Adrenal gland (tissue), 12 donors: ENCODE data around the gene EXOC6. TPM values are rescaled to one million over a fixed set of nuclear protein-coding genes. Genes with fewer than 3 reads are reported as not detected.

Experiments
- DNase-seq, 7 donors: peaks; one replicate each; pipeline ENCODE4 v3.0.0-alpha.2; 2019 to 2020
- H3K27ac ChIP-seq, 5 donors: fragments of 200-600 bp; sonication (generic) in 4 of 5; 1 replicate in 3 of 5; 2 replicates in 2 of 5; pipeline versions ENCODE4 v1.5.1 to v1.8.0; 2016 to 2020; ENCODE audit warnings: mild to moderate bottlenecking in 1 of 5
- H3K27me3 ChIP-seq: fragments of 200-600 bp; 2 replicates; pipeline ENCODE4 v1.8.0; 2021
- H3K36me3 ChIP-seq, 2 donors: fragments of 200-600 bp; replicated peaks in 1 of 2; 1 replicate in 1 of 2; 2 replicates in 1 of 2; pipeline versions ENCODE4 v1.5.1 to v1.8.0; 2018 to 2022
- H3K4me1 ChIP-seq, 2 donors: fragments of 200-600 bp; replicated peaks in 1 of 2; 1 replicate in 1 of 2; 2 replicates in 1 of 2; pipeline versions ENCODE4 v1.5.1 to v1.8.0; 2018 to 2021
- H3K4me3 ChIP-seq, 4 donors: fragments of 200-600 bp; sonication (generic) in 3 of 4; one replicate each; pipeline ENCODE4 v1.5.1; 2016 to 2018
- H3K9me3 ChIP-seq, 3 donors: fragments of 200-600 bp; sonication (generic) in 1 of 3; replicated peaks in 1 of 3; 1 replicate in 2 of 3; 2 replicates in 1 of 3; pipeline versions ENCODE4 v1.5.1 to v1.8.0; 2016 to 2021
- POLR2A ChIP-seq, 2 donors: fragments of 450-650 bp; IDR thresholded peaks; one replicate each; pipeline ENCODE4 v1.6.1; 2017; ENCODE audit warnings: antibody characterized with exemption in 2 of 2, mild to moderate bottlenecking in 2 of 2, moderate library complexity in 1 of 2
- WGBS, 4 donors: extraction: QIAGEN DNeasy Blood & Tissue Kit in 2 of 4; methylation state at CpG; one replicate each; pipeline versions ENCODE4 v1.1.5 to v1.1.7; 2013 to 2017; 5-methylcytosine and 5-hydroxymethylcytosine counted together
- intact Hi-C, 2 donors: fragments of 100-400 bp; cut with DNase I; formaldehyde crosslinking; loops; one replicate each; pipeline versions ENCODE4 v1.14.1 to v1.15.0; 2022 to 2023
- polyA plus RNA-seq, 3 donors: library from polyadenylated mRNA; stranded (reverse); fragments of 200-250 nt in 2 of 3; fragments of 350-450 nt in 1 of 3; fragmentation: Illumina TruSeq in 1 of 3; extraction: RNeasy Lipid Tissue Mini Kit (QIAGEN cat#74804) in 1 of 3; gene quantifications; one replicate each; pipeline ENCODE4 v1.2.3, GENCODE V29; 2013 to 2014
- total RNA-seq, 9 donors: library from RNA; depleted of rRNA in 4 of 9; stranded (reverse); fragments of >200 nt in 4 of 9; fragments of 120-200 nt in 1 of 9; fragmentation: NEBNext Ultra II Directional in 1 of 9; extraction: Animal tissue kit (Norgen Biotek cat#: 25700) in 1 of 9; gene quantifications; one replicate each; pipeline versions ENCODE4 v1.1.0 to v1.2.4, GENCODE V29; 2013 to 2023
- TF ChIP-seq, protein P1 (sequence below), 6 experiments: fragments of 450-650 bp in 4 of 6; fragments of 200-600 bp in 2 of 6; sonication (generic) in 1 of 6; IDR thresholded peaks; 1 replicate in 5 of 6; 2 replicates in 1 of 6; pipeline versions ENCODE4 v1.5.1 to v1.8.0; 2016 to 2021; ENCODE audit warnings: antibody characterized with exemption in 6 of 6, mild to moderate bottlenecking in 2 of 6, moderate library complexity in 1 of 6
- donor health status: healthy with polysubstance abuse.
- donor health status: Bipolar disorder and iron deficiency.
- donor health status: DM: yes; HTN: yes; CAD: no.
- donor health status: DM: no; HTN: no; CAD: no.
- donor health status: DM: no; HTN: no; CAD: no.
- donor health status: DM: yes; HTN: yes; CAD: no.

Gene EXOC6
- total and polyA plus RNA-seq, 12 donors = 7.1 to 60.1 (median 25.7) TPM

DNA sequence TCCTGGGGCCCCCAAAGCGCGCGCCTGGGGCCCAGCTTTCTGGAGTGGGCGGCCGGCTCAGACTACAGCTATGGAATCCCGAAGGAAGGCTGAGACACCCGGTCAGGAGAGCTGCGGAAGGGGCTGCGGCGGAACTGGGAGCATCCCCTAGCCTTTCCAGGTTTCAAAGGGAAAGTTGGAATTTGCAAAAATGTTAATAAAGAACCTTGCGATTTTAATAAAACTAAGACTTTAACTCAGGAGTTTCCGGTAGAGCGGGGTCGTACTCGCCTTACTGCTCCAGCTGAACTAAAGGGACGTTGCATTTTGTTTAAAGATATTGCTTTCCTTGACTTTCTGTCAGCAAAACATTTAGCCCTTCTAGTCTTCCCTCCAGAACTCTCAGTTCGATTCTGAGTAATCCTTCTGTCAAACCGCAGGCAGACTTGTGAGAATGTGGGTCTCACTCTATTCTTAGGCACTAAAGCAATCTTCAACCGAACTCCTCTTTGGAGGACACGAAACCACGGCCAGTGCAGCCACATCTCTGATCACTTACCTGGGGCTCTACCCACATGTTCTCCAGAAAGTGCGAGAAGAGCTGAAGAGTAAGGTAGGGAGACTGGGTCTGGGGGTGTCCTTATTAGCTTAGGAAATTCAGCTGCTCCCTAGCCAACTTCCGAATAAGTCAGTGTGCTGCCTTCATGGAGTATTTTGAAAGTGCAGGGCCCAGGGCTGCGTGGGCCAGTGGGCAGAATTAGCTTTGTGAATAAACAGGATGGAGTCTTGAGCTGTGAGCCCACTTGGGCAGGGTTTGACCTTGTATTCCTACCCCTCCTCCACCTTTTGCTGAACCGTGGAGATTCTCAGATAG is 227.3 kb downstream of the EXOC6 start:
- peaks cover 30% of the 10 kb centered on the region for H3K27me3 ChIP-seq
- no peak for TF ChIP-seq POLR2A (IDR thresholded peaks at IDR 0.05)
- TF ChIP-seq, protein P1, sequence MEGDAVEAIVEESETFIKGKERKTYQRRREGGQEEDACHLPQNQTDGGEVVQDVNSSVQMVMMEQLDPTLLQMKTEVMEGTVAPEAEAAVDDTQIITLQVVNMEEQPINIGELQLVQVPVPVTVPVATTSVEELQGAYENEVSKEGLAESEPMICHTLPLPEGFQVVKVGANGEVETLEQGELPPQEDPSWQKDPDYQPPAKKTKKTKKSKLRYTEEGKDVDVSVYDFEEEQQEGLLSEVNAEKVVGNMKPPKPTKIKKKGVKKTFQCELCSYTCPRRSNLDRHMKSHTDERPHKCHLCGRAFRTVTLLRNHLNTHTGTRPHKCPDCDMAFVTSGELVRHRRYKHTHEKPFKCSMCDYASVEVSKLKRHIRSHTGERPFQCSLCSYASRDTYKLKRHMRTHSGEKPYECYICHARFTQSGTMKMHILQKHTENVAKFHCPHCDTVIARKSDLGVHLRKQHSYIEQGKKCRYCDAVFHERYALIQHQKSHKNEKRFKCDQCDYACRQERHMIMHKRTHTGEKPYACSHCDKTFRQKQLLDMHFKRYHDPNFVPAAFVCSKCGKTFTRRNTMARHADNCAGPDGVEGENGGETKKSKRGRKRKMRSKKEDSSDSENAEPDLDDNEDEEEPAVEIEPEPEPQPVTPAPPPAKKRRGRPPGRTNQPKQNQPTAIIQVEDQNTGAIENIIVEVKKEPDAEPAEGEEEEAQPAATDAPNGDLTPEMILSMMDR (IDR thresholded peaks at IDR 0.05) = no peak
- peaks cover 17 to 43% of the 10 kb centered on the region in 2 donors for H3K4me1 ChIP-seq
- no peak overlapping the region for H3K27ac ChIP-seq
- no peak for DNase-seq
- no peak overlapping the region for H3K4me3 ChIP-seq
- H3K36me3 ChIP-seq = no peaks in the 10 kb centered on the region
- H3K9me3 ChIP-seq = no peaks in the 10 kb centered on the region
- WGBS, 4 donors = 27 to 44% (median 33%) methylated on average over 25 of the region's 25 CpGs
- intact Hi-C loops = no loop called here

DNA sequence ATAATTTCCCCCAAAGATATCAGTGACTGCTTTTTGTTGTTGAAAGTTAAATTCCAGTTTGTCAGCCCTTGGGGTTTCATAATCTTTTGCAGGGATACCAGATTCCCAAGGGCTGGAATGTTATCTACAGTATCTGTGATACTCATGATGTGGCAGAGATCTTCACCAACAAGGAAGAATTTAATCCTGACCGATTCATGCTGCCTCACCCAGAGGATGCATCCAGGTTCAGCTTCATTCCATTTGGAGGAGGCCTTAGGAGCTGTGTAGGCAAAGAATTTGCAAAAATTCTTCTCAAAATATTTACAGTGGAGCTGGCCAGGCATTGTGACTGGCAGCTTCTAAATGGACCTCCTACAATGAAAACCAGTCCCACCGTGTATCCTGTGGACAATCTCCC is 228.6 kb downstream of the EXOC6 start:
- H3K27me3 ChIP-seq = peaks cover 30% of the 10 kb centered on the region
- intact Hi-C loops = no loop called here
- WGBS, 4 donors = 67 to 77% (median 75%) methylated on average over 2 of the region's 2 CpGs

DNA sequence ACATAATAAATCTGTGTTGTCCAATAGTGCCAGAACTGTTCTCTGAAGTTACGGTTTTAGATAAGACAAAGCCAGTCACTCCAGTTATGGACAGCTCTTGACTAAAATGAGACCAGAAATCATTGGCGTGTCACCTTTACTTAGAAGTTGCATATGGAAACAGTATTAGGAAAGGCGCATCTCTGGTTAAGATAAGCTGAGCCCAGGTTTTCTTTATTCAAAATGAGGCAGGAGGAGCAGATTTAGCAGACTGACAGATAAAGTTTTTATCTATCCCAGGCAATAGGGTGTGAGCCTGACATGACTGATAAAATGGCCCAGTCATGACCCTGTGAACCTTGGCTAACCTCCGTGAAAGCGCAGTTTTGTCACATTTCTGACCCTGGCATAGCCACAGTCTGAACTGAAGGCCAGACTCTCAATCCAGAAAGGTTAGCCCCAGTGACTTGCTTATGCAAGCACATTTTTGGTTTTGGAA is 229.6 kb downstream of the EXOC6 start:
- DNase-seq = peak in 5 of 7 donors; percentile 41 to 70 (median 69)
- Histone ChIP-seq H3K36me3 (no peaks in the 10 kb centered on the region), H3K27ac (no peak overlapping the region), H3K4me3 (no peak overlapping the region), H3K9me3 (no peaks in the 10 kb centered on the region), H3K27me3 (peaks cover 22% of the 10 kb centered on the region), H3K4me1 (peaks cover 11 to 31% of the 10 kb centered on the region in 2 donors)
- intact Hi-C loops = no loop called here
- TF ChIP-seq POLR2A (IDR thresholded peaks at IDR 0.05) = no peak
- TF ChIP-seq, protein P1 (IDR thresholded peaks at IDR 0.05) = no peak
- WGBS, 4 donors = 47 to 61% (median 56%) methylated on average over 5 of the region's 5 CpGs

More for the DNA sequence above, 228.6 kb downstream of the EXOC6 start:
- Histone ChIP-seq H3K4me3 (no peak overlapping the region), H3K27ac (no peak overlapping the region), H3K9me3 (no peaks in the 10 kb centered on the region), H3K36me3 (no peaks in the 10 kb centered on the region), H3K4me1 (peaks cover 17 to 40% of the 10 kb centered on the region in 2 donors)
- TF ChIP-seq POLR2A (IDR thresholded peaks at IDR 0.05) = no peak
- TF ChIP-seq, protein P1 (IDR thresholded peaks at IDR 0.05) = no peak
- DNase-seq = no peak

DNA sequence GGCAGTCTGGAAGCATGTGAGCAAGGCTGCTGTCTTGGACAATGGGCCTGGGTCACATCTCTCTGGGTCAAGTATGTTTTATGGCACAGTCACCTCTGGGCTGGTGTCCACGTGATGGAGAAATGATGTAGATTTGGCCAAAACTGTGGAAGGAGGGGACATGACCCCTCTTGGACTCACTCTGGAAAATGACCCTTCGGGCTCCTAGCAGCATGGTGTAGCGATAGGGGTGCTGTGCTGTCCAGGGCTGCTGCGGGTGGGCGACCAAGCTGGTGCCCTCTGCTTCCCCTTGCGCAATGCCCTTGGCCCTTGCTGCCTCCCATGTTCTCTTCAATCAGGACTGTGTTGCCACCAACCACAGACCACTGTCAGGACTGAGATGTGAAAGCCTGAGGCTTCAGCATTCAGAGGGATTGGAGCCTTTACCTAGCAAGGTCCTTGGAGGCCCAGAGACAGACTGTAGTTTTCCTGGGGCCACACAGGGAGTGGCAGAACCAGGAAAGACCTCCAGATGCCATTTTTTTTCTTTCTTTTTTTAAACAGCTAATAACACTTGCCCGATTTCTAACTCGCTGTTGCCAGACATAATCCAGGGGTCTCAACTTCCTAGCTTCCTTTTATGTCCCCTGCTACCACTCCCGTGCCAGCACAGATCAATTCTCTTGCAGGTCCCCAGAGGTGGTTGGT is 231.5 kb downstream of the EXOC6 start:
- Histone ChIP-seq H3K36me3 (no peaks in the 10 kb centered on the region), H3K27ac (no peak overlapping the region), H3K27me3 (peaks cover 3% of the 10 kb centered on the region), H3K9me3 (no peaks in the 10 kb centered on the region), H3K4me1 (peaks cover 0 to 12% of the 10 kb centered on the region in 2 donors), H3K4me3 (no peak overlapping the region)
- DNase-seq = peak in 1 of 7 donors; percentile 46
- no peak for TF ChIP-seq POLR2A (IDR thresholded peaks at IDR 0.05)
- TF ChIP-seq, protein P1 (IDR thresholded peaks at IDR 0.05) = no peak
- intact Hi-C loops = loop anchor here (10.0 kb wide), 2 partner anchors 205 to 275 kb away; no protein-coding TSS in a partner anchor
- WGBS, 4 donors = 40 to 58% (median 49%) methylated on average over 5 to 9 of the region's 9 CpGs
